OCI-LY1 (cell line): ENCODE data around the gene SPEM3.

Experiments
- H2AFZ ChIP-seq: fragments of 200-600 bp; sonication (generic), shearing (Covaris generic); 2 replicates; pipeline ENCODE4 v1.6.0; 2014; ENCODE audit warnings: antibody characterized with exemption, mild to moderate bottlenecking, low read length
- H3F3A ChIP-seq: fragments of 200-600 bp; sonication (generic), shearing (Covaris generic); 2 replicates; pipeline ENCODE4 v1.6.0; 2014; ENCODE audit warnings: mild to moderate bottlenecking, antibody characterized with exemption, low read length, moderate library complexity; ENCODE audit not compliant: insufficient read depth
- H3K27ac ChIP-seq: fragments of 200-600 bp; sonication (generic); 2 replicates; pipeline ENCODE4 v1.5.1; 2014; ENCODE audit warnings: low read length, mixed run types, mild to moderate bottlenecking, low read depth; ENCODE audit not compliant: poor library complexity, severe bottlenecking
- H3K27me3 ChIP-seq: fragments of 200-600 bp; sonication (generic); 2 replicates; pipeline ENCODE4 v1.6.0; 2014; ENCODE audit warnings: antibody characterized with exemption, mild to moderate bottlenecking, low read length, moderate library complexity; ENCODE audit not compliant: insufficient read depth
- H3K36me3 ChIP-seq: fragments of 200-600 bp; sonication (generic); 2 replicates; pipeline ENCODE4 v1.6.1; 2014; ENCODE audit warnings: mild to moderate bottlenecking, antibody characterized with exemption, low read length, moderate library complexity, mixed read lengths; ENCODE audit not compliant: insufficient read depth
- H3K4me1 ChIP-seq: fragments of 200-600 bp; sonication (generic); 2 replicates; pipeline ENCODE4 v1.5.1; 2014; ENCODE audit warnings: mild to moderate bottlenecking, low read length, moderate library complexity; ENCODE audit not compliant: insufficient read depth, severe bottlenecking
- H3K4me2 ChIP-seq: fragments of 200-600 bp; sonication (generic), shearing (Covaris generic); 2 replicates; pipeline ENCODE4 v1.6.1; 2014; ENCODE audit warnings: low read length
- H3K4me3 ChIP-seq: fragments of 200-600 bp; sonication (generic); 2 replicates; pipeline ENCODE4 v1.5.1; 2014; ENCODE audit warnings: low read length, low read depth, mild to moderate bottlenecking, mixed read lengths; ENCODE audit not compliant: poor library complexity, severe bottlenecking
- H3K79me2 ChIP-seq: fragments of 200-600 bp; shearing (Covaris generic); 2 replicates; pipeline ENCODE4 v1.6.1; 2016; ENCODE audit warnings: mixed run types, low read length, mixed read lengths; ENCODE audit not compliant: insufficient read depth
- H3K9ac ChIP-seq: fragments of 200-600 bp; sonication (generic), shearing (Covaris generic); 2 replicates; pipeline ENCODE4 v1.6.1; 2014; ENCODE audit warnings: mild to moderate bottlenecking, low read length, mixed read lengths
- H3K9me2 ChIP-seq: fragments of 200-600 bp; sonication (generic), shearing (Covaris generic); 2 replicates; pipeline ENCODE4 v1.6.1; 2014; ENCODE audit warnings: low read depth, mild to moderate bottlenecking, low read length, mixed read lengths
- H3K9me3 ChIP-seq: fragments of 200-600 bp; shearing (Covaris generic); 2 replicates; pipeline ENCODE4 v1.6.1; 2014; ENCODE audit warnings: low read length, mixed read lengths
- H4K20me1 ChIP-seq: fragments of 200-600 bp; sonication (generic), shearing (Covaris generic); 2 replicates; pipeline ENCODE4 v1.6.0; 2016; ENCODE audit warnings: mild to moderate bottlenecking, low read length; ENCODE audit not compliant: insufficient read depth
- EZH2 ChIP-seq: fragments of 200-600 bp; sonication (generic), shearing (Covaris generic); IDR thresholded peaks from 2 replicates; pipeline ENCODE4 v1.8.0; 2017; ENCODE audit warnings: borderline replicate concordance, mixed run types, mild to moderate bottlenecking, antibody characterized with exemption, low read length, moderate library complexity, mixed read lengths
- TF ChIP-seq, protein P1 (sequence below): fragments of 200-600 bp; sonication (generic), shearing (Covaris generic); IDR thresholded peaks from 2 replicates; pipeline ENCODE4 v1.5.1; 2017; ENCODE audit warnings: mild to moderate bottlenecking, antibody characterized with exemption, low read length, moderate library complexity, mixed read lengths

The SPEM3 gene

DNA sequence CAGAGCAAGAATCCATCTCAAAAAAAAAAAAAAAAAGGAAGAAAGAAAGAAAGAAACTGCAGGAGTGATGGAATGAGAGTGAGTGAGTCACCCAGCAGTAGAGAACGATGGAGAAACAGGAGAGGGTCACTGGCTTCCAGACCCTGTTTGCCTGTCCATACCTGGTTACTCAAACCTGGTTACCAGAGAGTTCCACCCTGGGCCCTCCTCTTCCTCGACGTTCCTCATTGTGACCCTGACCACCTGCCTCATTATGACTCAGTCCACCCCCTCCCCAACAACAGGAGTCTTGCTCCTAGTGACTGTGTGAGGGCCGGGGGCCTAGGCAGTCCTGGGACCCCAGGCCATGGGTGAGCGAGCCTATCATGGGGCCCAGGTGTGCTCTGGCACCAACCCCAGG lies at the start of gene SPEM3:
Gene SPEM3 (plus strand): TSS at position 301 of the 400 bp plus-strand sequence. CDS start 46 bp downstream, at position 347.
- Histone ChIP-seq H3K36me3 (no peaks in the 10 kb centered on the region), H3K4me3 (no peak within 1 kb of the TSS), H3K9me2 (no peaks in the 10 kb centered on the region), H3K9ac (no peak within 1 kb of the TSS), H3K79me2 (no peaks in the 10 kb centered on the region), H3K4me2 (no peak within 1 kb of the TSS), H3K27me3 (no peaks in the 10 kb centered on the region), H3F3A (no peaks in the 10 kb centered on the region), H2AFZ (no peak within 1 kb of the TSS), H3K4me1 (no peaks in the 10 kb centered on the region), H3K9me3 (no peaks in the 10 kb centered on the region), H4K20me1 (no peaks in the 10 kb centered on the region), H3K27ac (no peak within 1 kb of the TSS)
- TF ChIP-seq, protein P1, sequence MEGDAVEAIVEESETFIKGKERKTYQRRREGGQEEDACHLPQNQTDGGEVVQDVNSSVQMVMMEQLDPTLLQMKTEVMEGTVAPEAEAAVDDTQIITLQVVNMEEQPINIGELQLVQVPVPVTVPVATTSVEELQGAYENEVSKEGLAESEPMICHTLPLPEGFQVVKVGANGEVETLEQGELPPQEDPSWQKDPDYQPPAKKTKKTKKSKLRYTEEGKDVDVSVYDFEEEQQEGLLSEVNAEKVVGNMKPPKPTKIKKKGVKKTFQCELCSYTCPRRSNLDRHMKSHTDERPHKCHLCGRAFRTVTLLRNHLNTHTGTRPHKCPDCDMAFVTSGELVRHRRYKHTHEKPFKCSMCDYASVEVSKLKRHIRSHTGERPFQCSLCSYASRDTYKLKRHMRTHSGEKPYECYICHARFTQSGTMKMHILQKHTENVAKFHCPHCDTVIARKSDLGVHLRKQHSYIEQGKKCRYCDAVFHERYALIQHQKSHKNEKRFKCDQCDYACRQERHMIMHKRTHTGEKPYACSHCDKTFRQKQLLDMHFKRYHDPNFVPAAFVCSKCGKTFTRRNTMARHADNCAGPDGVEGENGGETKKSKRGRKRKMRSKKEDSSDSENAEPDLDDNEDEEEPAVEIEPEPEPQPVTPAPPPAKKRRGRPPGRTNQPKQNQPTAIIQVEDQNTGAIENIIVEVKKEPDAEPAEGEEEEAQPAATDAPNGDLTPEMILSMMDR, result no peak
- no peak for TF ChIP-seq EZH2

DNA sequence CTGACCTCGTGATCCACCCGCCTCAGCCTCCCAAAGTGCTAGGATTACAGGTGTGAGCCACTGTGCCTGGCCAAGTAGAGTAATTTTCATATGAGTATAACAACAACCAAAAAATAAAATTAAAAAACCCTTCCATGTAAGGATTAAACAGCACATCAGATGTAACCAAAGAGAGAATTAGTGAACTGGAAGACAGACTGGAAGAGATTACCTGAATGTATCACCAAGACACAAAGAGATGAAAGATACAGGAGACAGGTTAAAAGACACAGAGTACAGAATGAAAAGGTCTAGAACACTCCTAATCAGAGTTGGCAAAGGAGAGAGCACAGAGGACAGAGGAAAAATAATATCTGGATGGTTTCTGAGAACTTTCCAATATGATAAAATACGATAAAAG lies 49.5 kb upstream of the SPEM3 start:
- Histone ChIP-seq H4K20me1 (no peaks in the 10 kb centered on the region), H3K79me2 (no peaks in the 10 kb centered on the region), H2AFZ (no peak overlapping the region), H3K9me3 (peaks cover 9% of the 10 kb centered on the region), H3K4me2 (no peak overlapping the region), H3F3A (no peaks in the 10 kb centered on the region), H3K4me1 (peaks cover 8% of the 10 kb centered on the region), H3K27me3 (peaks cover 8% of the 10 kb centered on the region; the same call in 1 of the 2 replicates), H3K4me3 (no peak overlapping the region), H3K27ac (no peak overlapping the region), H3K9me2 (no peaks in the 10 kb centered on the region), H3K9ac (no peak overlapping the region), H3K36me3 (no peaks in the 10 kb centered on the region)
- TF ChIP-seq, protein P1, result no peak
- TF ChIP-seq EZH2, result no peak

DNA sequence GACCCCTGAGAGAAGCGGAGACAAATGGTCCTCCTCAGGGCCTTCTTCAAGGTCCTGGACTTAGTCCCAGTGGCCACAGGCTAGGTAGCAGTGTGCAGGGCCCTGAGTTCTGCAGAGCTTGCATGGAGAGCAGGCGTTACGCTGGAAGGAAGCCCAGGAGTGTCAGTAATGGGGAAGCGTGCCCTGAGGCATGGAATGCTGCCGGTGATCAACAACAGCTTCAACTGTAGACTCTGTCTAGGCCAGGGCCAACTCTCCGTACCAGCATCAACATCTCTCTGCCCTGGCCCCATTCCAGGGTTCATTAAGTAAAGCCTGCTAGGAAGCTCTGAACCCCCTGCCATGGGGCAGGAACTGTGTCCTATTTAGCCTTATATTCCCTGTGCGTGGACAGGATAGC lies 48.3 kb upstream of the SPEM3 start:
- H2AFZ ChIP-seq, result no peak overlapping the region
- no peaks in the 10 kb centered on the region for H3F3A ChIP-seq
- no peaks in the 10 kb centered on the region for H3K79me2 ChIP-seq
- H3K9me3 ChIP-seq, result peaks cover 9% of the 10 kb centered on the region
- no peaks in the 10 kb centered on the region for H3K9me2 ChIP-seq
- no peak for TF ChIP-seq EZH2
- TF ChIP-seq, protein P1, result no peak
- no peak overlapping the region for H3K9ac ChIP-seq
- peaks cover 18% of the 10 kb centered on the region for H3K4me1 ChIP-seq
- no peaks in the 10 kb centered on the region for H4K20me1 ChIP-seq
- no peak overlapping the region for H3K4me3 ChIP-seq
- no peak overlapping the region for H3K27ac ChIP-seq
- H3K27me3 ChIP-seq, result peaks cover 8% of the 10 kb centered on the region; the same call in 1 of the 2 replicates
- H3K36me3 ChIP-seq, result no peaks in the 10 kb centered on the region
- H3K4me2 ChIP-seq, result no peak overlapping the region
